MCF 10A (cell line): ENCODE results near the gene SCRN1. TPM values are rescaled to one million over a fixed set of nuclear protein-coding genes. Genes with fewer than 3 reads are reported as not detected.
A peak's percentile ranks its signal among the peaks of the same experiment; 100 is the strongest.

Experiments used
- BruUV-seq: library from RNA; stranded (reverse); fragments of 400-500 nt; replicated peaks from 2 replicates; lab custom pipeline; 2021; lab: Mats Ljungman, UMichigan
- CTCF ChIA-PET: fragments of 300-600 bp; sonication (Branson Sonifier 250); formaldehyde crosslinking; extraction: SDS; loops from one replicate; lab custom pipeline; 2021; ENCODE audit warnings: antibody characterized with exemption, inconsistent platforms; lab: Yijun Ruan, JAX
- POLR2A ChIA-PET: fragments of 300-600, 350-650 bp; sonication (Branson Sonifier 250); formaldehyde crosslinking; extraction: SDS; loops from one replicate; lab custom pipeline; 2020; ENCODE audit warnings: antibody characterized with exemption, inconsistent platforms; lab: Yijun Ruan, JAX
- DNase-seq: peaks from one replicate; pipeline ENCODE4 v3.0.0-alpha.2; 2018; ENCODE audit not compliant: unreplicated experiment
- H3K27ac Mint-ChIP-seq: one replicate; pipeline ENCODE4 v1.8.0; 2022; ENCODE audit warnings: mild to moderate bottlenecking, low read depth, mixed read lengths; ENCODE audit not compliant: unreplicated experiment
- H3K27me3 Mint-ChIP-seq: one replicate; pipeline ENCODE4 v1.8.0; 2022; ENCODE audit warnings: mixed read lengths; ENCODE audit not compliant: insufficient read depth, unreplicated experiment
- H3K36me3 Mint-ChIP-seq: one replicate; pipeline ENCODE4 v1.8.0; 2022; ENCODE audit warnings: mild to moderate bottlenecking, moderate library complexity, mixed read lengths; ENCODE audit not compliant: insufficient read depth, unreplicated experiment
- H3K4me1 Mint-ChIP-seq: one replicate; pipeline ENCODE4 v1.8.0; 2022; ENCODE audit warnings: mixed read lengths; ENCODE audit not compliant: insufficient read depth, unreplicated experiment
- H3K4me3 Mint-ChIP-seq: one replicate; pipeline ENCODE4 v1.8.0; 2022; ENCODE audit warnings: mild to moderate bottlenecking, moderate library complexity, mixed read lengths; ENCODE audit not compliant: unreplicated experiment
- H3K9me3 Mint-ChIP-seq: one replicate; pipeline ENCODE4 v1.8.0; 2022; ENCODE audit warnings: mixed read lengths; ENCODE audit not compliant: unreplicated experiment
- CTCF ChIP-seq: fragments of 200-600 bp; IDR thresholded peaks from one replicate; pipeline ENCODE4 v1.8.0; 2022; ENCODE audit warnings: antibody characterized with exemption, mild to moderate bottlenecking; ENCODE audit not compliant: unreplicated experiment
- intact Hi-C: fragments of 100-400 bp; cut with micrococcal nuclease; formaldehyde crosslinking; loops from 2 replicates; pipeline ENCODE4 v1.14.1; 2022
- total RNA-seq: library from RNA; stranded (reverse); gene quantifications from 2 replicates; pipeline ENCODE4 v1.2.3, GENCODE V29; 2022

The SCRN1 gene
- total RNA-seq, 1 experiment from 2014 or later: 30.2 TPM

GRCh38 chr7:30022991-30023390 is 33.4 kb upstream of the SCRN1 start:
- CTCF ChIA-PET: interaction anchor here (1.0 kb wide), 1 partner anchor 32 kb away, joined by 4 read pairs; no protein-coding TSS in a partner anchor
- BruUV-seq: no TSS peak
- Mint-ChIP-seq H3K27ac (no peak overlapping the region), H3K9me3 (no peaks in the 10 kb centered on the region), H3K36me3 (peaks cover 11% of the 10 kb centered on the region), H3K4me1 (peaks cover 39% of the 10 kb centered on the region), H3K27me3 (no peaks in the 10 kb centered on the region), H3K4me3 (no peak overlapping the region)
- POLR2A ChIA-PET: no interaction called here
- TF ChIP-seq CTCF: no peak
- intact Hi-C loops: no loop called here
- DNase-seq: no peak

GRCh38 chr7:30020535-30020934 is 30.9 kb upstream of the SCRN1 start:
- H3K4me1 Mint-ChIP-seq: peaks cover 33% of the 10 kb centered on the region
- peak overlapping the region; percentile 27 for H3K27ac Mint-ChIP-seq
- H3K36me3 Mint-ChIP-seq: peaks cover 19% of the 10 kb centered on the region
- CTCF ChIA-PET: no interaction called here
- no peaks in the 10 kb centered on the region for H3K9me3 Mint-ChIP-seq
- DNase-seq: no peak
- H3K4me3 Mint-ChIP-seq: no peak overlapping the region
- no peak for TF ChIP-seq CTCF
- no peaks in the 10 kb centered on the region for H3K27me3 Mint-ChIP-seq
- BruUV-seq: no TSS peak
- intact Hi-C loops: no loop called here
- POLR2A ChIA-PET: interaction anchor here (1.6 to 2.1 kb wide), 2 partner anchors 8 to 11 kb away, joined by 5 to 7 read pairs; partner anchors contain the start of gene PLEKHA8

- no TSS peak for BruUV-seq
- Mint-ChIP-seq H3K4me1 (peaks cover 27% of the 10 kb centered on the region), H3K36me3 (peaks cover 19% of the 10 kb centered on the region), H3K4me3 (no peak overlapping the region), H3K9me3 (no peaks in the 10 kb centered on the region), H3K27ac (peak overlapping the region; percentile 27), H3K27me3 (no peaks in the 10 kb centered on the region)
- intact Hi-C loops: no loop called here
- no peak for DNase-seq
- no peak for TF ChIP-seq CTCF
- CTCF ChIA-PET: interaction anchor here (0.9 kb wide), 1 partner anchor 32 kb away, joined by 3 read pairs; no protein-coding TSS in a partner anchor
- POLR2A ChIA-PET: interaction anchor here (0.6 to 2.1 kb wide), 3 partner anchors 9 to 116 kb away, joined by 3 to 7 read pairs (median 3); partner anchors contain the start of gene PLEKHA8
These were observed 30.4 kb upstream of the SCRN1 start for GRCh38 chr7:30019960-30020359.

- H3K27me3 Mint-ChIP-seq: no peaks in the 10 kb centered on the region
- TF ChIP-seq CTCF: no peak
- no peak overlapping the region for H3K4me3 Mint-ChIP-seq
- DNase-seq: no peak
- H3K27ac Mint-ChIP-seq: peak overlapping the region; percentile 27
- BruUV-seq: no TSS peak
- ChIA-PET POLR2A (interaction anchor here (0.6 to 2.1 kb wide), 3 partner anchors 10 to 116 kb away, joined by 3 to 7 read pairs (median 3); partner anchors contain the start of gene PLEKHA8), CTCF (interaction anchor here (0.9 kb wide), 1 partner anchor 31 kb away, joined by 3 read pairs; no protein-coding TSS in a partner anchor)
- peaks cover 25% of the 10 kb centered on the region for H3K4me1 Mint-ChIP-seq
- H3K9me3 Mint-ChIP-seq: no peaks in the 10 kb centered on the region
- peaks cover 20% of the 10 kb centered on the region for H3K36me3 Mint-ChIP-seq
- intact Hi-C loops: no loop called here
These were observed 29.8 kb upstream of the SCRN1 start for GRCh38 chr7:30019387-30019786.
